ENCODE results near the gene TPCN2. TPM values are rescaled to one million over a fixed set of nuclear protein-coding genes. Genes with fewer than 3 reads are reported as not detected.

TPCN2 gene
- total and polyA plus RNA-seq, 4 donors: 1.5 to 27.9 (median 23.3) TPM

- no peak overlapping the region for H3K4me3 ChIP-seq (ENCODE audit: low read length in 2 of 2)
- DNase-seq: no peak
- intact Hi-C loops (cut with DNase I): no loop called here
- ATAC-seq (ENCODE audit: low FRiP score): no peak
- 70 to 81% methylated on average over 21 of the region's 21 CpGs for whole genome bisulfite sequencing, 2 donors
- peaks cover 0 to 4% of the 10 kb centered on the region in 2 donors for H3K36me3 ChIP-seq (ENCODE audit: control insufficient read depth in 1 of 2, insufficient read depth in 2 of 2, low read length in 1 of 2)
- no peak overlapping the region for H3K27ac ChIP-seq (ENCODE audit: low read depth in 1 of 2, low read length in 2 of 2)
- no peaks in the 10 kb centered on the region for H3K9me3 ChIP-seq (ENCODE audit: control insufficient read depth, low read length)
- H3K27me3 ChIP-seq (ENCODE audit: control insufficient read depth in 1 of 2, insufficient read depth in 2 of 2, low read length in 1 of 2): no peaks in the 10 kb centered on the region
- no peaks in the 10 kb centered on the region for H3K4me1 ChIP-seq (ENCODE audit: control insufficient read depth in 1 of 2, insufficient read depth in 2 of 2, low read length in 2 of 2)
Measured at GRCh38 chr11:69052343-69053168, 3.8 kb downstream of the TPCN2 start.

GRCh38 chr11:69053169-69053477 is 4.4 kb downstream of the TPCN2 start:
- no peak overlapping the region for H3K27ac ChIP-seq (ENCODE audit: low read depth in 1 of 2, low read length in 2 of 2)
- H3K4me3 ChIP-seq (ENCODE audit: low read length in 2 of 2): no peak overlapping the region
- no peaks in the 10 kb centered on the region for H3K27me3 ChIP-seq (ENCODE audit: control insufficient read depth in 1 of 2, insufficient read depth in 2 of 2, low read length in 1 of 2)
- peaks cover 0 to 4% of the 10 kb centered on the region in 2 donors for H3K36me3 ChIP-seq (ENCODE audit: control insufficient read depth in 1 of 2, insufficient read depth in 2 of 2, low read length in 1 of 2)
- no peaks in the 10 kb centered on the region for H3K4me1 ChIP-seq (ENCODE audit: control insufficient read depth in 1 of 2, insufficient read depth in 2 of 2, low read length in 2 of 2)
- H3K9me3 ChIP-seq (ENCODE audit: control insufficient read depth, low read length): no peaks in the 10 kb centered on the region
- DNase-seq (no peak), ATAC-seq (ENCODE audit: low FRiP score) (no peak)
- intact Hi-C loops (cut with DNase I): no loop called here
- WGBS, 2 donors: 79 to 88% methylated on average over 9 of the region's 9 CpGs

- ATAC-seq (ENCODE audit: low FRiP score) (no peak), DNase-seq (peak in 1 of 2 donors; percentile 76)
- Histone ChIP-seq H3K27ac (ENCODE audit: low read depth in 1 of 2, low read length in 2 of 2) (no peak overlapping the region), H3K4me1 (ENCODE audit: control insufficient read depth in 1 of 2, insufficient read depth in 2 of 2, low read length in 2 of 2) (no peaks in the 10 kb centered on the region), H3K9me3 (ENCODE audit: control insufficient read depth, low read length) (no peaks in the 10 kb centered on the region), H3K27me3 (ENCODE audit: control insufficient read depth in 1 of 2, insufficient read depth in 2 of 2, low read length in 1 of 2) (no peaks in the 10 kb centered on the region), H3K4me3 (ENCODE audit: low read length in 2 of 2) (no peak overlapping the region), H3K36me3 (ENCODE audit: control insufficient read depth in 1 of 2, insufficient read depth in 2 of 2, low read length in 1 of 2) (peaks cover 0 to 4% of the 10 kb centered on the region in 2 donors)
- 82 to 83% methylated on average over 33 to 35 of the region's 35 CpGs for WGBS, 2 donors
- intact Hi-C loops (cut with DNase I): no loop called here
Measured at GRCh38 chr11:69053546-69054396, 5.0 kb downstream of the TPCN2 start.

- H3K4me1 ChIP-seq (ENCODE audit: control insufficient read depth in 1 of 2, insufficient read depth in 2 of 2, low read length in 2 of 2): no peaks in the 10 kb centered on the region
- intact Hi-C loops (cut with DNase I): no loop called here
- no peak overlapping the region for H3K4me3 ChIP-seq (ENCODE audit: low read length in 2 of 2)
- ATAC-seq (ENCODE audit: low FRiP score) (no peak), DNase-seq (no peak)
- peaks cover 0 to 4% of the 10 kb centered on the region in 2 donors for H3K36me3 ChIP-seq (ENCODE audit: control insufficient read depth in 1 of 2, insufficient read depth in 2 of 2, low read length in 1 of 2)
- 92% methylated on average over 31 of the region's 31 CpGs for WGBS, 2 donors
- no peaks in the 10 kb centered on the region for H3K9me3 ChIP-seq (ENCODE audit: control insufficient read depth, low read length)
- H3K27ac ChIP-seq (ENCODE audit: low read depth in 1 of 2, low read length in 2 of 2): no peak overlapping the region
- H3K27me3 ChIP-seq (ENCODE audit: control insufficient read depth in 1 of 2, insufficient read depth in 2 of 2, low read length in 1 of 2): no peaks in the 10 kb centered on the region
Measured at GRCh38 chr11:69054397-69055211, 5.9 kb downstream of the TPCN2 start.

GRCh38 chr11:69055212-69055586 is 6.5 kb downstream of the TPCN2 start:
- Histone ChIP-seq H3K27ac (ENCODE audit: low read depth in 1 of 2, low read length in 2 of 2) (no peak overlapping the region), H3K4me3 (ENCODE audit: low read length in 2 of 2) (no peak overlapping the region), H3K9me3 (ENCODE audit: control insufficient read depth, low read length) (no peaks in the 10 kb centered on the region), H3K36me3 (ENCODE audit: control insufficient read depth in 1 of 2, insufficient read depth in 2 of 2, low read length in 1 of 2) (peaks cover 0 to 4% of the 10 kb centered on the region in 2 donors), H3K27me3 (ENCODE audit: control insufficient read depth in 1 of 2, insufficient read depth in 2 of 2, low read length in 1 of 2) (no peaks in the 10 kb centered on the region), H3K4me1 (ENCODE audit: control insufficient read depth in 1 of 2, insufficient read depth in 2 of 2, low read length in 2 of 2) (no peaks in the 10 kb centered on the region)
- intact Hi-C loops (cut with DNase I): no loop called here
- WGBS, 2 donors: 91 to 94% methylated on average over 21 of the region's 21 CpGs
- ATAC-seq (ENCODE audit: low FRiP score): no peak
- DNase-seq: no peak

GRCh38 chr11:69055598-69056516 is 7.1 kb downstream of the TPCN2 start:
- DNase-seq: peak in 1 of 2 donors; percentile 87
- Histone ChIP-seq H3K27me3 (ENCODE audit: control insufficient read depth in 1 of 2, insufficient read depth in 2 of 2, low read length in 1 of 2) (no peaks in the 10 kb centered on the region), H3K9me3 (ENCODE audit: control insufficient read depth, low read length) (no peaks in the 10 kb centered on the region), H3K36me3 (ENCODE audit: control insufficient read depth in 1 of 2, insufficient read depth in 2 of 2, low read length in 1 of 2) (peaks cover 0 to 4% of the 10 kb centered on the region in 2 donors), H3K27ac (ENCODE audit: low read depth in 1 of 2, low read length in 2 of 2) (no peak overlapping the region), H3K4me3 (ENCODE audit: low read length in 2 of 2) (no peak overlapping the region), H3K4me1 (ENCODE audit: control insufficient read depth in 1 of 2, insufficient read depth in 2 of 2, low read length in 2 of 2) (no peaks in the 10 kb centered on the region)
- WGBS, 2 donors: 69 to 70% methylated on average over 22 of the region's 22 CpGs
- ATAC-seq (ENCODE audit: low FRiP score): peak; percentile 24
- intact Hi-C loops (cut with DNase I): no loop called here

GRCh38 chr11:69057236-69057635 is 8.5 kb downstream of the TPCN2 start:
- Histone ChIP-seq H3K36me3 (ENCODE audit: control insufficient read depth in 1 of 2, insufficient read depth in 2 of 2, low read length in 1 of 2) (peaks cover 0 to 4% of the 10 kb centered on the region in 2 donors), H3K4me1 (ENCODE audit: control insufficient read depth in 1 of 2, insufficient read depth in 2 of 2, low read length in 2 of 2) (no peaks in the 10 kb centered on the region), H3K27me3 (ENCODE audit: control insufficient read depth in 1 of 2, insufficient read depth in 2 of 2, low read length in 1 of 2) (no peaks in the 10 kb centered on the region), H3K9me3 (ENCODE audit: control insufficient read depth, low read length) (no peaks in the 10 kb centered on the region), H3K27ac (ENCODE audit: low read depth in 1 of 2, low read length in 2 of 2) (no peak overlapping the region), H3K4me3 (ENCODE audit: low read length in 2 of 2) (no peak overlapping the region)
- DNase-seq (no peak), ATAC-seq (ENCODE audit: low FRiP score) (no peak)
- WGBS, 2 donors: 91 to 94% methylated on average over 15 of the region's 15 CpGs
- intact Hi-C loops (cut with DNase I): no loop called here

- no peaks in the 10 kb centered on the region for H3K4me1 ChIP-seq (ENCODE audit: control insufficient read depth in 1 of 2, insufficient read depth in 2 of 2, low read length in 2 of 2)
Measured at GRCh38 chr11:69057801-69058200, 9.1 kb downstream of the TPCN2 start.

More at GRCh38 chr11:69057801-69058200, 9.1 kb downstream of the TPCN2 start:
- H3K27me3 ChIP-seq (ENCODE audit: control insufficient read depth in 1 of 2, insufficient read depth in 2 of 2, low read length in 1 of 2): no peaks in the 10 kb centered on the region
- no peak for DNase-seq
- no peak overlapping the region for H3K27ac ChIP-seq (ENCODE audit: low read depth in 1 of 2, low read length in 2 of 2)
- intact Hi-C loops (cut with DNase I): no loop called here
- H3K36me3 ChIP-seq (ENCODE audit: control insufficient read depth in 1 of 2, insufficient read depth in 2 of 2, low read length in 1 of 2): peaks cover 0 to 4% of the 10 kb centered on the region in 2 donors
- H3K4me3 ChIP-seq (ENCODE audit: low read length in 2 of 2): no peak overlapping the region
- no peak for ATAC-seq (ENCODE audit: low FRiP score)
- H3K9me3 ChIP-seq (ENCODE audit: control insufficient read depth, low read length): no peaks in the 10 kb centered on the region
- WGBS, 2 donors: 85 to 86% methylated on average over 13 to 14 of the region's 14 CpGs

Data from aorta (tissue), 5 donors.